ENCODE results near the gene EPRS1.

The EPRS1 gene

GRCh38 chr1:220062629-220063028 lies 16.3 kb upstream of the EPRS1 start:
- no peak overlapping the region for H3K4me3 ChIP-seq (replicated peaks; ENCODE audit: insufficient read depth, low read length)
- DNase-seq (ENCODE audit: low read depth in 1 of 2, low spot score in 1 of 2) = no peak
- H3K27me3 ChIP-seq (ENCODE audit: insufficient read depth, poor library complexity, severe bottlenecking) = no peaks in the 10 kb centered on the region
- TF ChIP-seq GABPA (IDR thresholded peaks at IDR 0.05; ENCODE audit: low read depth) (no peak), REST (IDR thresholded peaks at IDR 0.05; ENCODE audit: insufficient replicate concordance, low read depth) (no peak), POLR2AphosphoS5 (IDR thresholded peaks at IDR 0.05; ENCODE audit: low read depth) (no peak), SPI1 (IDR thresholded peaks at IDR 0.05; ENCODE audit: borderline replicate concordance, low read depth) (no peak), CTCF (IDR thresholded peaks at IDR 0.05; ENCODE audit: insufficient read depth, low read length) (no peak)
- H3K27ac ChIP-seq (replicated peaks) = no peak overlapping the region

GRCh38 chr1:220060876-220061275 lies 14.6 kb upstream of the EPRS1 start:
- TF ChIP-seq POLR2AphosphoS5 (IDR thresholded peaks at IDR 0.05; ENCODE audit: low read depth) = no peak
- TF ChIP-seq GABPA (IDR thresholded peaks at IDR 0.05; ENCODE audit: low read depth) = no peak
- TF ChIP-seq CTCF (IDR thresholded peaks at IDR 0.05; ENCODE audit: insufficient read depth, low read length) = no peak
- no peak for TF ChIP-seq REST (IDR thresholded peaks at IDR 0.05; ENCODE audit: insufficient replicate concordance, low read depth)
- no peak for TF ChIP-seq SPI1 (IDR thresholded peaks at IDR 0.05; ENCODE audit: borderline replicate concordance, low read depth)
- no peak for DNase-seq (ENCODE audit: low read depth in 1 of 2, low spot score in 1 of 2)
- H3K27ac ChIP-seq (replicated peaks) = no peak overlapping the region
- H3K27me3 ChIP-seq (ENCODE audit: insufficient read depth, poor library complexity, severe bottlenecking) = no peaks in the 10 kb centered on the region
- no peak overlapping the region for H3K4me3 ChIP-seq (replicated peaks; ENCODE audit: insufficient read depth, low read length)

GRCh38 chr1:220056374-220056773 lies 10.1 kb upstream of the EPRS1 start:
- TF ChIP-seq POLR2AphosphoS5 (IDR thresholded peaks at IDR 0.05; ENCODE audit: low read depth) (no peak), REST (IDR thresholded peaks at IDR 0.05; ENCODE audit: insufficient replicate concordance, low read depth) (no peak), GABPA (IDR thresholded peaks at IDR 0.05; ENCODE audit: low read depth) (no peak), CTCF (IDR thresholded peaks at IDR 0.05; ENCODE audit: insufficient read depth, low read length) (no peak), SPI1 (IDR thresholded peaks at IDR 0.05; ENCODE audit: borderline replicate concordance, low read depth) (no peak)
- Histone ChIP-seq H3K27ac (replicated peaks) (no peak overlapping the region), H3K27me3 (ENCODE audit: insufficient read depth, poor library complexity, severe bottlenecking) (no peaks in the 10 kb centered on the region), H3K4me3 (replicated peaks; ENCODE audit: insufficient read depth, low read length) (no peak overlapping the region)
- DNase-seq (ENCODE audit: low read depth in 1 of 2, low spot score in 1 of 2) = no peak

Measured in HL-60 (cell line).